GM21717 (cell line): ENCODE data around the gene LUC7L2.
"Not testable (repeated sequence)": the region's sequence is repeated elsewhere in the genome, so short reads cannot be mapped to it uniquely, and the experiment has no call there.

Source experiments
- ATAC-seq: cut with Tn5 transposase; IDR thresholded peaks from one replicate; pipeline ENCODE4 v1.9.1; 2021; ENCODE audit warnings: mild to moderate bottlenecking, moderate library complexity; ENCODE audit not compliant: unreplicated experiment

Gene LUC7L2

GRCh38 chr7:139439375-139439774 lies 79.7 kb downstream of the LUC7L2 start:
- no peak for ATAC-seq

GRCh38 chr7:139441961-139442360 lies 82.3 kb downstream of the LUC7L2 start:
- ATAC-seq = no peak

DNA sequence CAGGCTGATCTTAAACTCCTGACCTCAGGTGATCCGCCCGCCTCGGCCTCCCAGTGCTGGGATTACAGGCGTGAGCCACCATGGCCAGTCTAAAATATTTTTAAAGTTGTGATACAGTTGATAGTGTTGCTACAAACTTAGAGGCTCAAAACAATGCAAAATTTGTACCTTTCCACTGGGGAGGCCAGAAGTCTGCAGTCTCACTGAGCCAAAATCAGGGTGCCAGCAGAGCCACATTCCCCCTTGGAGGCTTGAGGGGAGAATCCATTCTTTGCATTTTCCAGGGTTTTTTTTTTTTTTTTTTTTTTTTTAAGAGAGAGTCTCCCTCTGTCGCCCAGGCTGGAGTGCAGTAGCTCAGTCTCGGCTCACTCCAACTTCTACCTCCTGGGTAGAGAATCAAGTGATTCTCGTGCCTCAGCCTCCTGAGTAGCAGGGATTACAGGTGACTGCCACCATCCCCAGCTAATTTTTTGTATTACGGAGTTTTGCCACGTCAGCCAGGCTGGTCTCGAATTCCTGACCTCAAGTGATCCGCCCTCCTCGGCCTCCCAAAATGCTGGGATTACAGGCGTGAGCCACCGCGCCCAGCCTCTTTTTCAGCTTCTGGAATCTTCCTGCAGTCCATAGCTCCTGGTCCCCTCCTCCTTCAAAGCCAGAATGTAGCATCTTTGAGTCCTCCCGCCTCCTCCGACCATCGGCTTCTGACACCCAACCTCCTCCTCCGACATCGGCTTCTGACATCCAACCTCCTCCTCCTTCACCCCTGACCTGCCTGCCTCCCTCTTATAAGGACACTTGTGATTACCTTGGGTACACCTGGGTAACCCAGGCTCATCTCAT lies 86.6 kb downstream of the LUC7L2 start:
- ATAC-seq = no peak

- ATAC-seq = no peak
Measured at GRCh38 chr7:139450851-139451250, 91.2 kb downstream of the LUC7L2 start.

DNA sequence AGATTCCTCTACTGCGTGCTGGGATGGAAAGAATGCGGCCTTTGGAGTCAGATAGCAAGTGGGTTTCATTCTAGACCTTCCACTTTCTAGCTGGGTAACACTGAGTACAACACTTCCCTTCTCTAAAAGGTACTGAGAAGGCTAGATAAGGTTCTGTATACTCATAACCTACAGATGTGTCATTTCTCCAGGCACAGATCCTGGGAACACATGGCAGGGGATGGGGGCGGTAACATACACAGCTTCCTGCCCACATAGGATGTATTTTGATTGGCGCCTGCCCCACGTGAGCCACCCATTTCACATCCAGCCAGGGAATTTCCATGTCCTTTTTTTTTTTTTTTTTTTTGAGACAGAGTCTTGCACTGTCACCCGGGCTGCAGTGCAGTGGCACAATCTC lies 91.9 kb downstream of the LUC7L2 start:
- ATAC-seq = no peak

DNA sequence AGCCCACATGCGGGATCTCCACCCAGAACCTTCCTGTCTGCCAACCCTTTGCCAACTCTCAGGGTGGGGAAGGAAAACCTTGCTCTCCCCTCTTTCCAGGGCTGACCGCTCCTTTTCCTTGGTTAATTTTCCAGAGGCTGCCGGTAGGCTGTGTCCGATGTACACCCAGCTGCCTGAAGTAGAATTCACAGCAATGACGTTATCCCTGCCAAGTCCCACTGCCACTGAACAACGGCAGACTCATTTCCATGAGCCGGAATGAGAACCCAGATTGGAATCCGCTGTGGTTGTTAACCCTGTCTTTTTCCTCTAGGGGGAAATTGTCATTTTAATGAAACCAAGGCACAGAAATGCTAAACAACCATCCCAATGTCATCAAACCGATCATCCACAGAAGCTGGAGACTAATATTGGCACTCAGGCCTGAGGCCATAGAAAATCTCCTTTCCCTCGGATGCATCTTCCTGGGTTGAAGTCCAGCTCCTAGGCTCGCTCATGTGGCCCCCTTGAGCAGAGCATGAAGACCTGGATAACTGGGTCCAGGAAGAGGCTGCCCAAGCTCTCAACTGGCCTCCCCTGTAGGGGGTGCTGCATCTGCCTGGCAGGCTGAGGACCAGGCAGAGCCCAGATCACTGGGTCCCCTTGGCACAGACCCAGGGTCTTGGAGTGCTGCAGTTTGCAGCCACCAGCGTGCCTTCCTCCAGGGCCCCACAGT lies 93.4 kb downstream of the LUC7L2 start:
- ATAC-seq = no peak

DNA sequence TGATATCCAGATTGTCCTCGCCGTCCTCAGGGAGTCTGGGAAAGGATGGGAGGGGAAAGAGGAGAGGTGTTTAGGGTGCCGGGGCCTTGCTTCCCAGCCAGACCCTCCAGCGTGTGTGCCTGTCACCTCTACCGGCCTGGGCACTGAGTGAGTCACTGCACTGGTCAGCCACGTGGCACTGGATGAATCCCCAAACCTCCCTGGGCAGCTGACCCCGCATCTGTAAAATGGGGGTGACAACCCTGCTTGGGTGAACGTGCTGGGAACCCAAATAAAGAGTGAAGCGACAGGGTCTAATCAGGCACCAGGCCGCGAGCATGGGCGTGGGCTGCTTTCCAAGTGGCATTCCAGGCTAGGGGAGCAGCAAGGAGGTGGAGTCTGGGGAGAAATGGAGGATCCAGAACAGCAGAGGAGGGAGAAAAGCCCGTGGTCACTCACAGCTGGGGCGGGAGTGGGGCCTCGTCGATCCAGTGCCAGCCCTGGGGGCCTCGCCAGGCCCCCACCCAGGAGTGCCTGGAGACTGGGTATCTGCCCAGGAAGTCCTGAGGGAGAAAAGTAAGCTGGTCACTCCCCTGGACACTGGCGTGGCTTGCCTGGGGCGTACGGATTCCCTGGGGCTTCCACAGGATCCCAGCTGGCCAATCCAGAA lies 94.1 kb downstream of the LUC7L2 start:
- no peak for ATAC-seq

DNA sequence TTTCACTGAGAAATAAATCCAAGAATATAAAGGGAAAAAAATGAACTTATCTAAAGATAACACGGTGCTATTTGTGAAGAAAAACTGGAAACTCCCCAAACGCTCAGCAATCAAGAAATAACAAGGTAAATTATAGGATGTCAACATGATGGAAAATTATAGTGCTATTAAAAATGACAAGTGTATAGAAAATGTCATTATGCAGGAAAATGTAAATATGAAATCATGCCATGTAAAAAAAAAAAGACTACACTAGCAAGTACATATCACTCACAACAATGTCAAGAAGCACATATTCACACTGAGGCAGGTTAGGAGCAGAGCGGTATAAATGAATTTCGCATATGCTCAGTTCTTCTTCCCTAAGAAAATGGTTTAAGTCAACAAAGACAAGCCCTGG lies 96.1 kb downstream of the LUC7L2 start:
- ATAC-seq = no peak

GRCh38 chr7:139456511-139456910 lies 96.8 kb downstream of the LUC7L2 start:
- no peak for ATAC-seq

- ATAC-seq = no peak
Measured at GRCh38 chr7:139457153-139457946, 97.7 kb downstream of the LUC7L2 start.

DNA sequence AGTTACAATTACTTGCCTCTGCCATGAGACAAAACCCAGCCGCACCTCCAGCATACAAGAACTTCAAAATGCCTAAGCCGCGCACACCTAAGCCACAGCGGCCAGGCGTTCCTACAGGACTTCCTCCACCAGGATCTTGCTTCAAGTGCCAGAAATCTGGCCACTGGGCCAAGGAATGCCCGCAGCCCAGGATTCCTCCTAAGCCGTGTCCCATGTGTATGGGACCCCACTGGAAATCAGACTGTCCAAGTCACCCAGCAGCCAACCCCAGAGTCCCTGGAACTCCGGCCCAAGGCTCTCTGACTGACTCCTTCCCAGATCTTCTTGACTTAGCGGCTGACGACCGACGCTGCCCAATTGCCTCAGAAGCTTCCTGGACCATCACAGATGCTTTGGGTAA lies 103.7 kb downstream of the LUC7L2 start:
- ATAC-seq = not testable (repeated sequence)

GRCh38 chr7:139464511-139464910 lies 104.8 kb downstream of the LUC7L2 start:
- ATAC-seq = not testable (repeated sequence)

DNA sequence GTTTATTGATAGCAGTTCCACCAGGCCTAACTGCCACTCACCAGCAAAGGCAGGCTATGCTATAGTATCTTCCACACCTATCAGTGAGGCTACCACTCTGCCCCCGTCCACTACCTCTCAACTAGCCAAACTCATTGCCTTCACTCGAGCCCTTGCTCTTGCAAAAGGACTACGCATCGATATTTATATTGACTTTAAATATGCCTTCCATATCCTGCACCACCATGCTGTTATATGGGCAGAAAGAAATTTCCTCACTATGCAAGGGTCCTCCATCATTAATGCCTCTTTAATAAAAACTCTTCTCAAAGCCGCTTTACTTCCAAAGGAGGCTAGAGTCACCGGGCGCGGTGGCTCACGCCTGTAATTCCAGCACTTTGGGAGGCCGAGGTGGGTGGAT lies 105.4 kb downstream of the LUC7L2 start:
- ATAC-seq = not testable (repeated sequence)

DNA sequence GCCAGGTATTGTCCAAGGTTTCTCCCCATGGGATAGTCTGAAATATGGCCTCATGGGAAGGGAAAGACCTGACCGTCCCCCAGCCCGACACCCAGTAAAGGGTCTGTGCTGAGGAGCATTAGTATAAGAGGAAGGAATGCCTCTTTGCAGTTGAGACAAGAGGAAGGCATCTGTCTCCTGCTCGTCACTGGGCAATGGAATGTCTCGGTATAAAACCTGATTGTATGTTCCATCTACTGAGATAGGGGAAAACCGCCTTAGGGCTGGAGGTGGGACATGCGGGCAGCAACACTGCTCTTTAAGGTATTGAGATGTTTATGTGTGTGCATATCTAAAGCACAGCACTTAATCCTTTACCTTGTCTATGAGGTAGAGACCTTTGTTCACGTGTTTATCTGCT lies 108.0 kb downstream of the LUC7L2 start:
- not testable (repeated sequence) for ATAC-seq

DNA sequence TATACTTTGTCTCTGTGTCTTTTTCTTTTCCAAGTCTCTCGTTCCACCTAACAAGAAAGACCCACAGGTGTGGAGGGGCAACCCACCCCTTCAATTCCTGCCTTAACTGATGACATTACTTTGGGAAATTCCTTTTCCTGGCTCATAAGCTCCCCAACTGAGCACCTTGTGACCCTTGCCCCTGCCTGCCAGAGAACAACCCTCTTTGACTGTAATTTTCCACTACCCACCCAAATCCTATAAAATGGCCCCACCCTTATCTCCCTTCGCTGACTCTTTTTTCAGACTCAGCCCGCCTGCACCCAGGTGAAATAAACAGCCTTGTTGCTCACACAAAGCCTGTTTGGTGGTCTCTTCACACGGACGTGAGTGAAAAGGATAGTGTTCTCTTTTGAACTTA lies 108.6 kb downstream of the LUC7L2 start:
- ATAC-seq = not testable (repeated sequence)

DNA sequence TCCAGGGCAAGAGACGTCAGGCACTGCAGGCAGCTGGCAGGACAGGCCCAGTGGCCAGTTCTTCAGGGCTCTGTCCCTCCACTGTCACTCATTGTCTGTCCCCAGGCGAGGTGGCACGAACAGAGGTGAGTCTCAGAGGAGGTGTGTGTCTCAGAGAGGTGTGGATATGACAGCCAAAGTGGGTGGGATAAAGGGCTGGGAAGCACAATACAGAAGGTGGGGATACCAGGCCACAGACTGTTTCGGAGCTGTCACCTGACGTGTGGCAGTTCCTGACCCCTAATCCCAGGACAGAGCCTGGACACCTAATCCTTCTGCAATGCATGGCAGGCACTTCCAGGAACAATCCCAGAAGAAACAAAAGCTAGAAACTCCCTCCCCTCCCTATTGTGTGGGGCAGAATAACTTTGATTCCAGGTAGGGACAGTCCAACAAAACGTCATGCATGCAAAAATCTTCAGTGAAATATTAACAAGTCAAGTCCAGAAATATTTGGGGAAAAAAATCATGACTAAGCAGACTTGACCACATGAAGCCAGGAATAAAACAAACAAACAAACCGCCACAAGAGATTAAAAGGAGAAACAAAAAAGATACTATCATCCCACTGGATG lies 112.2 kb downstream of the LUC7L2 start:
- no peak for ATAC-seq
